ENCODE data around the gene B4GALNT1. TPM values are rescaled to one million over a fixed set of nuclear protein-coding genes. Genes with fewer than 3 reads are reported as not detected.

B4GALNT1 gene
- total RNA-seq, 2 experiments from 2014 or later: 1.2 to 3.1 TPM

DNA sequence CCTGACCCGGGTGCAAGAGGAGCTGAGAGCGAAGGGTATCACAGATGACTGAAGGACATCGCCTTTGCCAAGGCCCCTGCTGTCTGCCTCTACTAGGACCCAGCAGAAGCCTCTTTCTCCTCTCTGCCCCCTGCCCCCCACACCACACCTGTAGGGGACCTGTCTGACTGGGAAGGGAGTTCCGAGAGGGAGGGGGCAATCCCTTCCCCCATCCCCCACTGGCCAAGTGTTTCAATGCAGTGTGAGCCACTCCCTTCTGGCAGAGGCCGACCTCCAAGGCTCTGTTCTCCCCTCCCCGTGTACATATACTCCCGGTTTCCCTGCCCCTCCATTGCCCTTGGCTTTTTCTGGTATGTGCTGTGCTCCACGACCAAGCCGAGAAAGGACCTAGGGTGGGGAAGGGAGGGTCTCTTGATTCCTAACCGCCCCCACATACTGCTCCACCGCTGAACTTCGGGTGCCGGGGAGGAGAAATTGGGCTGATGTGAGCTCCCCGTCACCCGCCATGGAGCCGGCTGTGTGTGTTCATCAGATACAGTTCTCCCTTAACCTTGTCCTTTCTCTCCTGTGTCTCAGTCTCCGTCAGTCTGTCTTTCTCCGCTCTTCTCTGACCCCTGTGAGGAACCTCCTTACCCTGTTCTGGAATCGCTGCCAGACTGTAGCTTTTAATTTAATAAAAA, 23.8 kb downstream of the B4GALNT1 start:
- Histone ChIP-seq H3K27ac (ENCODE audit: low read depth, low read length, poor library complexity, severe bottlenecking) (no peak overlapping the region), H3K79me2 (ENCODE audit: insufficient read depth, low read depth, low read length) (no peaks in the 10 kb centered on the region), H3K9me2 (ENCODE audit: insufficient read depth, low read length) (no peaks in the 10 kb centered on the region), H4K20me1 (ENCODE audit: insufficient read depth, low read length) (no peaks in the 10 kb centered on the region), H3K36me3 (ENCODE audit: insufficient read depth, low read length) (no peaks in the 10 kb centered on the region), H3K4me3 (ENCODE audit: low read depth, low read length, poor library complexity, severe bottlenecking) (no peak overlapping the region), H3K4me1 (ENCODE audit: insufficient read depth, low read length, poor library complexity, severe bottlenecking) (peaks cover 7% of the 10 kb centered on the region), H2AFZ (ENCODE audit: low read length) (no peak overlapping the region), H3K9me3 (ENCODE audit: low read length) (no peaks in the 10 kb centered on the region), H3K4me2 (ENCODE audit: low read length) (no peak overlapping the region)
- DNase-seq (ENCODE audit: low spot score): no peak
- TF ChIP-seq, protein P1, sequence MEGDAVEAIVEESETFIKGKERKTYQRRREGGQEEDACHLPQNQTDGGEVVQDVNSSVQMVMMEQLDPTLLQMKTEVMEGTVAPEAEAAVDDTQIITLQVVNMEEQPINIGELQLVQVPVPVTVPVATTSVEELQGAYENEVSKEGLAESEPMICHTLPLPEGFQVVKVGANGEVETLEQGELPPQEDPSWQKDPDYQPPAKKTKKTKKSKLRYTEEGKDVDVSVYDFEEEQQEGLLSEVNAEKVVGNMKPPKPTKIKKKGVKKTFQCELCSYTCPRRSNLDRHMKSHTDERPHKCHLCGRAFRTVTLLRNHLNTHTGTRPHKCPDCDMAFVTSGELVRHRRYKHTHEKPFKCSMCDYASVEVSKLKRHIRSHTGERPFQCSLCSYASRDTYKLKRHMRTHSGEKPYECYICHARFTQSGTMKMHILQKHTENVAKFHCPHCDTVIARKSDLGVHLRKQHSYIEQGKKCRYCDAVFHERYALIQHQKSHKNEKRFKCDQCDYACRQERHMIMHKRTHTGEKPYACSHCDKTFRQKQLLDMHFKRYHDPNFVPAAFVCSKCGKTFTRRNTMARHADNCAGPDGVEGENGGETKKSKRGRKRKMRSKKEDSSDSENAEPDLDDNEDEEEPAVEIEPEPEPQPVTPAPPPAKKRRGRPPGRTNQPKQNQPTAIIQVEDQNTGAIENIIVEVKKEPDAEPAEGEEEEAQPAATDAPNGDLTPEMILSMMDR (conservative IDR thresholded peaks at IDR 0.05; ENCODE audit: low read length): no peak
- TF ChIP-seq EZH2phosphoT487 (IDR thresholded peaks at IDR 0.05; ENCODE audit: borderline replicate concordance, low read depth, low read length): no peak
- intact Hi-C loops (cut with micrococcal nuclease; ENCODE audit: unreplicated experiment): no loop called here
- ChIA-PET CTCF (ENCODE audit: unreplicated experiment) (no interaction called here), POLR2A (interaction anchor here (0.5 kb wide), 1 partner anchor 228 kb away, joined by 3 read pairs; no protein-coding TSS in a partner anchor)
- no TSS peak for BruUV-seq (replicated peaks)

- no TSS peak for BruUV-seq (replicated peaks)
Measured at GRCh38 chr12:57607958-57608663, 24.9 kb downstream of the B4GALNT1 start.

More at GRCh38 chr12:57607958-57608663, 24.9 kb downstream of the B4GALNT1 start:
- no peak overlapping the region for H3K27ac ChIP-seq (ENCODE audit: low read depth, low read length, poor library complexity, severe bottlenecking)
- H3K9me2 ChIP-seq (ENCODE audit: insufficient read depth, low read length): no peaks in the 10 kb centered on the region
- no peak overlapping the region for H3K4me3 ChIP-seq (ENCODE audit: low read depth, low read length, poor library complexity, severe bottlenecking)
- TF ChIP-seq, protein P1 (conservative IDR thresholded peaks at IDR 0.05; ENCODE audit: low read length): no peak
- TF ChIP-seq EZH2phosphoT487 (IDR thresholded peaks at IDR 0.05; ENCODE audit: borderline replicate concordance, low read depth, low read length): no peak
- no peak overlapping the region for H3K4me2 ChIP-seq (ENCODE audit: low read length)
- H3K79me2 ChIP-seq (ENCODE audit: insufficient read depth, low read depth, low read length): no peaks in the 10 kb centered on the region
- H3K4me1 ChIP-seq (ENCODE audit: insufficient read depth, low read length, poor library complexity, severe bottlenecking): no peaks in the 10 kb centered on the region
- POLR2A ChIA-PET: interaction anchor here (1.0 kb wide), 1 partner anchor 9 kb away, joined by 3 read pairs; no protein-coding TSS in a partner anchor
- no peaks in the 10 kb centered on the region for H3K9me3 ChIP-seq (ENCODE audit: low read length)
- H3K36me3 ChIP-seq (ENCODE audit: insufficient read depth, low read length): no peaks in the 10 kb centered on the region
- DNase-seq (ENCODE audit: low spot score): no peak
- CTCF ChIA-PET (ENCODE audit: unreplicated experiment): no interaction called here
- H2AFZ ChIP-seq (ENCODE audit: low read length): no peak overlapping the region
- H4K20me1 ChIP-seq (ENCODE audit: insufficient read depth, low read length): no peaks in the 10 kb centered on the region
- intact Hi-C loops (cut with micrococcal nuclease; ENCODE audit: unreplicated experiment): no loop called here
